Heart left ventricle (tissue), 13 donors: Measurements from ENCODE around the gene SAMD13.

Experiments
- CTCF ChIP-seq, 12 donors: fragments of 200-600 bp; sonication (generic) in 4 of 12; IDR thresholded peaks; one replicate each; pipeline versions ENCODE4 v1.5.0 to v1.8.0; 2018 to 2022; ENCODE audit warnings: antibody characterized with exemption in 12 of 12, mild to moderate bottlenecking in 5 of 12
- POLR2A ChIP-seq, 2 donors: fragments of 450-650 bp; IDR thresholded peaks; one replicate each; pipeline ENCODE4 v1.6.1; 2017; ENCODE audit warnings: antibody characterized with exemption in 2 of 2, mild to moderate bottlenecking in 2 of 2, moderate library complexity in 2 of 2
- donor health status: ischemic (EF 13 %, LVEDD 7.1; RV severe dilation, severe dysfunction).
- donor health status: DM: no; HTN: yes; CAD: no.
- donor health status: DM: no; HTN: no; CAD: no.
- donor health status: ischemic (EF 25% LVEDD 6.9; RV normal size, moderate dysfunction).
- donor health status: ischemic (EF 25% LVEDD 5.7; RV mildly dilated, moderate dysfunction).
- donor health status: ischemic (EF 35%, LVEDD 5.7; RV mildly dilated, moderate dysfunction).
- donor health status: nonischemic (EF 11% LVEDD 7.7; RV severe dilation, severe dysfunction).
- donor health status: DM: yes; HTN: yes; CAD: no.
- donor health status: PGD.
- donor health status: ischemic (EF 29% LVEDD 5.4; RV normal size, mild dysfunction).
- donor health status: nonischemic (EF 23%, LVEDD 6.1; RV moderate dilation, normal function).

GRCh38 chr1:84360316-84360715, 58.8 kb downstream of the SAMD13 start:
- TF ChIP-seq CTCF (IDR thresholded peaks at IDR 0.05) (no peak), POLR2A (IDR thresholded peaks at IDR 0.05) (no peak)
